ENCODE data around the gene KANSL1.

- TF ChIP-seq CTCF (IDR thresholded peaks at IDR 0.05; ENCODE audit: low read depth, low read length) (no peak), POLR2A (IDR thresholded peaks at IDR 0.05; ENCODE audit: extremely low read depth, insufficient read length) (no peak), MYC (IDR thresholded peaks at IDR 0.05; ENCODE audit: low read depth, low read length) (no peak), MAX (IDR thresholded peaks at IDR 0.05; ENCODE audit: low read depth, low read length) (no peak)
These were observed 92.6 kb downstream of the KANSL1 start for GRCh38 chr17:46100590-46100989.

Measured in NB4 (cell line).